Rectal smooth muscle tissue (tissue), 1 donor: ENCODE data around the gene RHCG.

Experiments
- H3K27ac ChIP-seq: one replicate; pipeline ENCODE4 v1.7.0; 2013; ENCODE audit warnings: low read depth, low read length, inconsistent platforms
- H3K27me3 ChIP-seq: one replicate; pipeline ENCODE4 v1.7.0; 2013; ENCODE audit warnings: low read length; ENCODE audit not compliant: control insufficient read depth, insufficient read depth
- H3K36me3 ChIP-seq: one replicate; pipeline ENCODE4 v1.7.0; 2013; ENCODE audit warnings: low read length; ENCODE audit not compliant: control insufficient read depth, insufficient read depth
- H3K4me1 ChIP-seq: one replicate; pipeline ENCODE4 v1.7.0; 2013; ENCODE audit warnings: low read length; ENCODE audit not compliant: control insufficient read depth, insufficient read depth
- H3K4me3 ChIP-seq: one replicate; pipeline ENCODE4 v1.7.0; 2013; ENCODE audit warnings: low read length
- H3K9ac ChIP-seq: one replicate; pipeline ENCODE4 v1.7.0; 2013; ENCODE audit warnings: low read length

RHCG gene

GRCh38 chr15:89445518-89445917 lies 50.9 kb downstream of the RHCG start:
- peaks cover 7% of the 10 kb centered on the region for H3K27me3 ChIP-seq
- H3K4me3 ChIP-seq = no peak overlapping the region
- no peaks in the 10 kb centered on the region for H3K36me3 ChIP-seq
- H3K4me1 ChIP-seq = no peaks in the 10 kb centered on the region
- no peak overlapping the region for H3K9ac ChIP-seq
- no peak overlapping the region for H3K27ac ChIP-seq

- Histone ChIP-seq H3K9ac (no peak overlapping the region), H3K36me3 (no peaks in the 10 kb centered on the region), H3K4me3 (no peak overlapping the region), H3K27me3 (peaks cover 7% of the 10 kb centered on the region), H3K4me1 (no peaks in the 10 kb centered on the region), H3K27ac (no peak overlapping the region)
Observed at GRCh38 chr15:89444241-89445225, 51.9 kb downstream of the RHCG start.

GRCh38 chr15:89443581-89443980 lies 52.8 kb downstream of the RHCG start:
- Histone ChIP-seq H3K4me1 (no peaks in the 10 kb centered on the region), H3K27ac (no peak overlapping the region), H3K4me3 (no peak overlapping the region), H3K27me3 (peaks cover 4% of the 10 kb centered on the region), H3K36me3 (no peaks in the 10 kb centered on the region), H3K9ac (no peak overlapping the region)

GRCh38 chr15:89442671-89443307 lies 53.6 kb downstream of the RHCG start:
- Histone ChIP-seq H3K4me3 (no peak overlapping the region), H3K4me1 (no peaks in the 10 kb centered on the region), H3K27ac (no peak overlapping the region), H3K9ac (no peak overlapping the region), H3K36me3 (no peaks in the 10 kb centered on the region), H3K27me3 (peaks cover 3% of the 10 kb centered on the region)

- Histone ChIP-seq H3K9ac (no peak overlapping the region), H3K27me3 (peaks cover 3% of the 10 kb centered on the region), H3K4me1 (no peaks in the 10 kb centered on the region), H3K4me3 (no peak overlapping the region), H3K27ac (no peak overlapping the region), H3K36me3 (no peaks in the 10 kb centered on the region)
Observed at GRCh38 chr15:89442155-89442554, 54.2 kb downstream of the RHCG start.

- H3K36me3 ChIP-seq = no peaks in the 10 kb centered on the region
- no peak overlapping the region for H3K4me3 ChIP-seq
- H3K4me1 ChIP-seq = no peaks in the 10 kb centered on the region
- peaks cover 3% of the 10 kb centered on the region for H3K27me3 ChIP-seq
- H3K9ac ChIP-seq = no peak overlapping the region
- no peak overlapping the region for H3K27ac ChIP-seq
Observed at GRCh38 chr15:89441295-89441812, 55.0 kb downstream of the RHCG start.

- Histone ChIP-seq H3K27ac (no peak overlapping the region), H3K4me3 (no peak overlapping the region), H3K9ac (no peak overlapping the region), H3K36me3 (no peaks in the 10 kb centered on the region), H3K27me3 (no peaks in the 10 kb centered on the region), H3K4me1 (no peaks in the 10 kb centered on the region)
Observed at GRCh38 chr15:89439764-89440163, 56.6 kb downstream of the RHCG start.

- no peaks in the 10 kb centered on the region for H3K4me1 ChIP-seq
- no peak overlapping the region for H3K4me3 ChIP-seq
- no peaks in the 10 kb centered on the region for H3K36me3 ChIP-seq
- no peak overlapping the region for H3K27ac ChIP-seq
- no peak overlapping the region for H3K9ac ChIP-seq
- peaks cover 3% of the 10 kb centered on the region for H3K27me3 ChIP-seq
Observed at GRCh38 chr15:89436560-89437311, 59.6 kb downstream of the RHCG start.

- H3K4me3 ChIP-seq = no peak overlapping the region
- H3K27ac ChIP-seq = no peak overlapping the region
- H3K27me3 ChIP-seq = peaks cover 3% of the 10 kb centered on the region
Observed at GRCh38 chr15:89435362-89435761, 61.0 kb downstream of the RHCG start.

GRCh38 chr15:89433686-89434085 lies 62.7 kb downstream of the RHCG start:
- no peak overlapping the region for H3K4me3 ChIP-seq
- H3K9ac ChIP-seq = no peak overlapping the region
- H3K4me1 ChIP-seq = no peaks in the 10 kb centered on the region
- H3K27ac ChIP-seq = no peak overlapping the region
- no peaks in the 10 kb centered on the region for H3K36me3 ChIP-seq
- peaks cover 3% of the 10 kb centered on the region for H3K27me3 ChIP-seq

More at GRCh38 chr15:89435362-89435761, 61.0 kb downstream of the RHCG start:
- Histone ChIP-seq H3K36me3 (no peaks in the 10 kb centered on the region), H3K9ac (no peak overlapping the region), H3K4me1 (no peaks in the 10 kb centered on the region)

- Histone ChIP-seq H3K4me3 (peak overlapping the region; percentile 75), H3K9ac (no peak overlapping the region), H3K27me3 (peaks cover 3% of the 10 kb centered on the region), H3K36me3 (no peaks in the 10 kb centered on the region), H3K4me1 (no peaks in the 10 kb centered on the region), H3K27ac (no peak overlapping the region)
Observed at GRCh38 chr15:89430530-89431341, 65.6 kb downstream of the RHCG start.
